ENCODE data around the gene LRRC7. TPM values are rescaled to one million over a fixed set of nuclear protein-coding genes. Genes with fewer than 3 reads are reported as not detected.

Gene LRRC7
- total and polyA plus RNA-seq, 2 of the 13 experiments (the other 11 are each of a cell fraction or from before 2014, with no cell fraction given): not detected

- no peak for TF ChIP-seq DNMT3B (CRISPR knock-in tag; conservative IDR thresholded peaks at IDR 0.05)
- TF ChIP-seq NONO (IDR thresholded peaks at IDR 0.05): no peak
- no peak for TF ChIP-seq NONO (CRISPR knock-in tag; conservative IDR thresholded peaks at IDR 0.05)
- no peak for TF ChIP-seq MBNL3 (CRISPR knock-in tag; conservative IDR thresholded peaks at IDR 0.05)
- no peak for TF ChIP-seq ZNF672 (CRISPR knock-in tag; IDR thresholded peaks at IDR 0.05)
- no peak for TF ChIP-seq HOXA9 (CRISPR knock-in tag; IDR thresholded peaks at IDR 0.05; ENCODE audit: borderline replicate concordance)
- no peak for TF ChIP-seq ATM (IDR thresholded peaks at IDR 0.05; ENCODE audit: borderline replicate concordance)
- no peak for TF ChIP-seq DMAP1 (CRISPR knock-in tag; IDR thresholded peaks at IDR 0.05)
- TF ChIP-seq ZNF367 (CRISPR knock-in tag; IDR thresholded peaks at IDR 0.05; ENCODE audit: borderline replicate concordance): no peak
- no peak for TF ChIP-seq TBX2 (CRISPR knock-in tag; IDR thresholded peaks at IDR 0.05; ENCODE audit: borderline replicate concordance)
- TF ChIP-seq KMT2A (CRISPR knock-in tag; IDR thresholded peaks at IDR 0.05): no peak
- TF ChIP-seq CTCF (CRISPR knock-in tag; IDR thresholded peaks at IDR 0.05): no peak
- TF ChIP-seq ZNF281 (CRISPR knock-in tag; IDR thresholded peaks at IDR 0.05; ENCODE audit: borderline replicate concordance): no peak
- no peak for TF ChIP-seq ZNF816 (CRISPR knock-in tag; IDR thresholded peaks at IDR 0.05; ENCODE audit: borderline replicate concordance)
- TF ChIP-seq SKI (IDR thresholded peaks at IDR 0.05; ENCODE audit: partially characterized antibody): no peak
- TF ChIP-seq THAP9 (CRISPR knock-in tag; IDR thresholded peaks at IDR 0.05; ENCODE audit: borderline replicate concordance): no peak
- WGBS (ENCODE audit: low lambda C conversion rate): 2% methylated on average over 7 of the region's 7 CpGs
- no TSS peak for BruUV-seq (replicated peaks)
These were observed 44.3 kb upstream of the LRRC7 start for GRCh38 chr1:69523461-69523860.

More at GRCh38 chr1:69523461-69523860, 44.3 kb upstream of the LRRC7 start:
- Histone ChIP-seq H4K20me1 (ENCODE audit: insufficient read depth, low read length) (no peaks in the 10 kb centered on the region), H3K4me1 (ENCODE audit: insufficient read depth, low read length) (no peaks in the 10 kb centered on the region), H3K9ac (ENCODE audit: insufficient read depth, low read depth, low read length) (no peak overlapping the region), H3K4me3 (replicated peaks in 1 of 3; ENCODE audit: insufficient read depth in 1 of 3, low read depth in 2 of 3, low read length in 3 of 3) (no peak overlapping the region), H2AFZ (ENCODE audit: low read length) (no peak overlapping the region), H3K9me3 (ENCODE audit: low read length) (no peaks in the 10 kb centered on the region), H3K79me2 (ENCODE audit: insufficient read depth, low read length) (no peaks in the 10 kb centered on the region), H3K27ac (ENCODE audit: extremely low read length, insufficient read depth, low read length) (no peak overlapping the region), H3K4me2 (ENCODE audit: low read depth, low read length) (no peak overlapping the region), H3K36me3 (replicated peaks in 1 of 2; ENCODE audit: control insufficient read depth in 1 of 2, insufficient read depth in 2 of 2, low read length in 2 of 2) (no peaks in the 10 kb centered on the region), H3K27me3 (ENCODE audit: control insufficient read depth in 1 of 2, insufficient read depth in 2 of 2, low read length in 2 of 2) (no peaks in the 10 kb centered on the region)
- in situ Hi-C loops (cut with HindIII; ENCODE audit: extremely low pct_ligation_motif_present, low pct_unique_long_range_greater_than_20kb) (no loop called here), intact Hi-C loops (cut with micrococcal nuclease; ENCODE audit: unreplicated experiment) (no loop called here)
- DNase-seq (ENCODE audit: low spot score): no peak
- no peak for FAIRE-seq
- ATAC-seq: no peak
- ChIA-PET CTCF (ENCODE audit: low intra/inter-chr PET ratio, low total read pairs) (no interaction called here), POLR2A (no interaction called here)

All from HepG2 (cell line).